Measurements from ENCODE around the gene DYNLT1. TPM values are rescaled to one million over a fixed set of nuclear protein-coding genes. Genes with fewer than 3 reads are reported as not detected.

The DYNLT1 gene
- total and polyA plus RNA-seq, 10 of the 15 experiments (the other 5 are each of a cell fraction or from before 2014, with no cell fraction given) = 33.6 to 298 (median 89.2) TPM

DNA sequence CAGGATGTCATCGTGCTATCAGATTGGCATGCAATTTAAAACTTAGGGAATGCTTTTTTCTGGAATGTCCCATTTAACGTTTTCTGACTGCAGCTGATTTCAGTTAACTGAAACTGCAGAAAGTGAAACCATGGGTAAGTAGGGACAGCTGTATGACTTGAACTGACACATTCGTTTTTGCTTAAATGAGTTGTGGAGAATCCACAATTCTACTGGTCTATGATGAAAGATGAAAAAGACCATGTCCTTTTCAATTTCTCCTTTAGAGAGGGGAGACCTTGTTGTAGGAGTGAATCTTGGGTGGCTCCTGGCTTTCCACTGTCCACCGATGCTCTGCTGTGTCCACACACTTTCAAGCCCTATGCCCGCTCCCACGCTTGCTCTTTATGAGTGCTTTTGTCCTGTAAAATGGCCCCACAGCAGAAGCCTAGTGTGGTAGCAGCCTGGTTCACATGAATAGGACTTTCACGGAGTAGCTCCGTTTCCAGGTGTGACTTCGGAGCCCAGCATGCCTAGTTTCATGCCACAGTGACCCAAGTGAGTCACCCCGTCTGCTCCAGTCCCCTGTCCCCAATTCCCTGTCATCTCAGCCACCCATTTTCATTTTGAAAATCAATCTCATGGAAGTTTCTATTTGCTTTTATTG is 21.9 kb downstream of the DYNLT1 start (continued):
- TF ChIP-seq, protein P1, sequence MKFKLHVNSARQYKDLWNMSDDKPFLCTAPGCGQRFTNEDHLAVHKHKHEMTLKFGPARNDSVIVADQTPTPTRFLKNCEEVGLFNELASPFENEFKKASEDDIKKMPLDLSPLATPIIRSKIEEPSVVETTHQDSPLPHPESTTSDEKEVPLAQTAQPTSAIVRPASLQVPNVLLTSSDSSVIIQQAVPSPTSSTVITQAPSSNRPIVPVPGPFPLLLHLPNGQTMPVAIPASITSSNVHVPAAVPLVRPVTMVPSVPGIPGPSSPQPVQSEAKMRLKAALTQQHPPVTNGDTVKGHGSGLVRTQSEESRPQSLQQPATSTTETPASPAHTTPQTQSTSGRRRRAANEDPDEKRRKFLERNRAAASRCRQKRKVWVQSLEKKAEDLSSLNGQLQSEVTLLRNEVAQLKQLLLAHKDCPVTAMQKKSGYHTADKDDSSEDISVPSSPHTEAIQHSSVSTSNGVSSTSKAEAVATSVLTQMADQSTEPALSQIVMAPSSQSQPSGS (IDR thresholded peaks at IDR 0.05; ENCODE audit: low read length) = no peak
- no peak for TF ChIP-seq CBX3 (IDR thresholded peaks at IDR 0.05; ENCODE audit: borderline replicate concordance, low read depth)
- TF ChIP-seq ZNF622 (IDR thresholded peaks at IDR 0.05) = no peak
- no peak for TF ChIP-seq KAT2A (conservative IDR thresholded peaks at IDR 0.05; ENCODE audit: control insufficient read depth, low read depth, low read length)

DNA sequence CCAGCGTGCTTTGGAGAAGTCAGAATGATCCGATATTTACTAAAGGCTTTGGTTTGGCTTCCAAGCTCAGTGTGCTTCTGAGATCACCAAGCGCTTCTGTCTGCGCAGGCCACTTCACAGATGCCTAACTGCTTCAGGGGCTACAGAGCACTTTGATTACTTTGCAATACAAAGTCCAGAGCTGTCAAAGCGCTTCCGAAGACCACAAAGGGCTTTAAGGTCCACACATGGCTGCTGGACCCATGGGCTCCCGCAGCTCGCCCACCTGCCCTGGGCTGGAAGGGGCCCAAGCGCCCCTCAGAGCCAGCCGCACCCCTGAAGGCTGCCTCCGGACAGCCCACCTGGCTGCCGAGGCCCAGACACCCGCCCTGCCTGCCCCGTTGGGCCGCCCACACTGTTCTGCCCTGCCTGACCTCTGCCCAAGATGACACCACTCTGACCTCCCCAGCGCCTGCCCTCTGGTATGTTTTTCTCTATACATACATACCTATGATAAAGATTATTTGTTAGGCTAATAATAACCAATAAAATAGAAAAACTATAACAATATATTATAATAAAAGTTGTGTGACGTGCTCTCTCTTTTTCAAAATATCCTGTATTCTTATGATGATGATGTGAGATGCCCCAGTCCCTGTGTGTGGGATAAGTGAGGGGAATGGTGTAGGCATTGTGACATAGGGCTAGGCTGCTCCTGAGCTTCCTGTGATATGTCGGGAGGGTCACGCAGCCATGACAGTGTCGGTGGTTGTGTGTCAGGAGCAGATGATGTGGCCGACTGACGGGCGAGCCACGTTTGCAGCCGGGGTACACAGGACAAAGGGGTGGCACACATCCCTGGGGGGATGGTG is 22.6 kb downstream of the DYNLT1 start:
- H3K27me3 ChIP-seq (replicated peaks in 1 of 2; ENCODE audit: control insufficient read depth in 2 of 2, insufficient read depth in 2 of 2, low read length in 1 of 2) = no peaks in the 10 kb centered on the region
- H2AFZ ChIP-seq (ENCODE audit: control insufficient read depth, low read depth, low read length) = no peak overlapping the region
- H3K4me2 ChIP-seq (ENCODE audit: control insufficient read depth, insufficient read depth) = no peak overlapping the region
- intact Hi-C loops (cut with micrococcal nuclease; ENCODE audit: unreplicated experiment) = no loop called here
- FAIRE-seq (no peak), DNase-seq (ENCODE audit: low read depth, low spot score) (no peak), ATAC-seq (no peak)
- no peak for TF ChIP-seq CEBPB (IDR thresholded peaks at IDR 0.05; ENCODE audit: borderline replicate concordance in 1 of 2, low read depth in 2 of 2, low read length in 2 of 2)
- TF ChIP-seq ASH2L (IDR thresholded peaks at IDR 0.05; ENCODE audit: borderline replicate concordance, low read depth) = no peak
- no peak for TF ChIP-seq MEF2A (IDR thresholded peaks at IDR 0.05; ENCODE audit: insufficient read depth, low read depth, low read length)
- TF ChIP-seq CBFB (IDR thresholded peaks at IDR 0.05; ENCODE audit: low read depth) = no peak
- TF ChIP-seq ZNF207 (IDR thresholded peaks at IDR 0.05; ENCODE audit: borderline replicate concordance) = no peak
- TF ChIP-seq NR2C1 (IDR thresholded peaks at IDR 0.05) = no peak
- TF ChIP-seq BCLAF1 (IDR thresholded peaks at IDR 0.05) = no peak
- no peak for TF ChIP-seq CBX5 (IDR thresholded peaks at IDR 0.05; ENCODE audit: low read depth)
- no peak for TF ChIP-seq PAX5 (IDR thresholded peaks at IDR 0.05; ENCODE audit: borderline replicate concordance, low read depth, low read length)
- TF ChIP-seq ZSCAN29 (IDR thresholded peaks at IDR 0.05) = no peak
- CTCF ChIA-PET = interaction anchor here (1.5 to 4.4 kb wide), 3 partner anchors 69 to 408 kb away, joined by 4 to 15 read pairs (median 4); no protein-coding TSS in a partner anchor
- POLR2A ChIA-PET = no interaction called here
- SMC1A ChIA-PET (ENCODE audit: uncharacterized antibody, unreplicated experiment) = interaction anchor here (0.6 to 1.9 kb wide), 4 partner anchors 17 to 85 kb away, joined by 3 to 5 read pairs (median 4); partner anchors contain the start of gene DYNLT1
- peaks cover 2 to 18% of the 10 kb centered on the region in 2 experiments; a peak in 3 of 4 replicates for H3K36me3 ChIP-seq (ENCODE audit: control insufficient read depth in 2 of 2, insufficient read depth in 2 of 2, low read length in 1 of 2)
- no peak overlapping the region for H3K9ac ChIP-seq (ENCODE audit: control insufficient read depth, insufficient read depth, low read length)
- no peaks in the 10 kb centered on the region for H3K9me3 ChIP-seq (replicated peaks; ENCODE audit: control insufficient read depth, insufficient read depth, low read length)
- H4K20me1 ChIP-seq (ENCODE audit: control insufficient read depth, insufficient read depth) = no peaks in the 10 kb centered on the region
- H3K4me3 ChIP-seq = no peak overlapping the region
- 95% methylated on average over 24 of the region's 25 CpGs for WGBS (ENCODE audit: insufficient coverage, insufficient replicate concordance, low lambda C conversion rate, missing lambda C conversion rate)
- BruUV-seq (replicated peaks) = no TSS peak
- RAD21 ChIA-PET (ENCODE audit: unreplicated experiment) = interaction anchor here (1.2 kb wide), 1 partner anchor 69 kb away, joined by 3 read pairs; no protein-coding TSS in a partner anchor
- no peak overlapping the region for H3K27ac ChIP-seq (ENCODE audit: control insufficient read depth, insufficient read depth)
- no peaks in the 10 kb centered on the region for H3K79me2 ChIP-seq (ENCODE audit: control insufficient read depth, insufficient read depth, low read length)
- no peaks in the 10 kb centered on the region; the same call in 1 of the 2 replicates for H3K4me1 ChIP-seq (ENCODE audit: control insufficient read depth, insufficient read depth, low read length)
- in situ Hi-C loops (cut with MboI) = no loop called here

Data from GM12878 (cell line).